Astrocyte of the cerebellum (primary cell): ENCODE results near the gene NR3C1.
A peak's percentile ranks its signal among the peaks of the same experiment; 100 is the strongest.

Experiments
- DNase-seq: peaks from one replicate; pipeline ENCODE4 v3.0.0-alpha.2; 2011; ENCODE audit warnings: low read depth
- H3K4me3 ChIP-seq: 2 replicates; pipeline ENCODE4 v1.5.1; 2011; ENCODE audit warnings: mild to moderate bottlenecking, low read depth, low read length, moderate library complexity
- CTCF ChIP-seq: IDR thresholded peaks from 2 replicates; pipeline ENCODE4 v1.5.1; 2012; ENCODE audit warnings: low read length, low read depth, moderate library complexity, mild to moderate bottlenecking; ENCODE audit errors: missing control alignments
- in situ Hi-C: cut with HindIII; loops from 2 replicates; pipeline ENCODE4 v1.10.0; 2017; ENCODE audit warnings: low sequenced_read_pairs

The NR3C1 gene

DNA sequence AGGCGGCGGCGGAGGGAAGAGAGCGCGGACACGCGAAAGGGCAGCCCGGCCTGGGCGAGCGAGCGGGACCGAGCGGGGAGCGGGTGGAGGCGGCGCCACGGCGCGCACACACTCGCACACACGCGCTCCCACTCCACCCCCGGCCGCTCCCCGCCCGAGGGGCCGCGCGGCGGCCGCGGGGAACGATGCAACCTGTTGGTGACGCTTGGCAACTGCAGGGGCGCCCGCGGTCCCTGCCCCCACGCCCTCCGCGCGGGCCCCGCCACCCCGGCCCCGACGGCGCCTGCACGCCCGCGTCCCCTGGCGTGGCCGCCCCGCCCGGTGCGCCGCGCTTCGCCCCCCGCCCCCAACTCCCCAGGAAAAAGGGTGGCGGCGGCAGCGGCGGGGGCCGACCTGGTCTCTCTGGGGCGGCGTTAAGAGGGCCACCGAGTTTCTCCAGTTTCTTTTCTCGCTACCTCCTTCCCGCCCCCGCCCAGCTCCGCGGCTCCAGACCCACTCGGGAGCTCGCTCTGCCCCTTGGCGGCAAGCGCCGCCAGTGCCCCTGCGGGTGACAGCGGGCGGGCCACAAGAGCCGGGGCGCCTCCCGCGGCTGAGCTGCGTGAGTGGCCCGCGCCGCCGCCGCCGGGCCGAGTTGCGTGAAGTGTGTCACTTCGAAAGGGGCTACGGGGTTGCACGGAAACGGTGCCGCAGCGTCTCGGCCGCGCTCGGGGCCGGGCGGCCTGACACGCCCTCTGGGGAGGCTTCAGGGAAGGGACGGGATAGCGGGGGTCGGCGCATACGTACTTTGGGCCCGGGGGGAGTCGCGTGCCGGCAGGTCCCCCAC is at the start of gene NR3C1:
NR3C1 (minus strand) TSS at position 94 of the 823 bp plus-strand sequence. CDS start 2,847 bp downstream, outside the sequence.
- TF ChIP-seq CTCF: peak; percentile 35
- peak within 1 kb of the TSS; percentile 82 for H3K4me3 ChIP-seq
- in situ Hi-C loops: no loop called here
- peak; percentile 53 for DNase-seq

GRCh38 chr5:143449772-143450171 is 46.3 kb upstream of the NR3C1 start:
- DNase-seq: no peak
- TF ChIP-seq CTCF: no peak
- no peak overlapping the region for H3K4me3 ChIP-seq
- in situ Hi-C loops: no loop called here

DNA sequence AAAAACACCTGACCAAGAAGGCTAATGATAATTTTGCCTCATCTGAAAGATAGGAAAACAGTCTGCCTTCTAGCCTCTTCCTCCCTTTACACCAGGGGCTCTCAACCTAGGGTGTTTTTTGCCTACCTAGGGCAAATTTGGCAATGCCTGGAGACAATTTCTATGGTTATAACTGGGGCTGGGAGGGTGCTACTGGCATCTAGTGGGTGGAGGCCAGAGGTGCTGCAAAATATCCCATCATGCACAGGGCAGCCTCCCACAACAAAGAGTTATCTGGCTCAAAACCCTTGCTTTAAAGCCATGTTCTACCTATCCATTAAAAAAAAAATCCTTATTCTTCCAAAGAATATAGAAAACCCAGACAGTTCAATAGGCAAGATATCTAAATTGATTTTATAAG is 45.0 kb upstream of the NR3C1 start:
- in situ Hi-C loops: no loop called here
- no peak overlapping the region for H3K4me3 ChIP-seq
- TF ChIP-seq CTCF: no peak
- DNase-seq: no peak

- H3K4me3 ChIP-seq: no peak overlapping the region
- no peak for DNase-seq
- TF ChIP-seq CTCF: no peak
- in situ Hi-C loops: no loop called here
These were observed 44.5 kb upstream of the NR3C1 start for GRCh38 chr5:143447983-143448382.

GRCh38 chr5:143446535-143447226 is 43.2 kb upstream of the NR3C1 start:
- no peak for TF ChIP-seq CTCF
- in situ Hi-C loops: no loop called here
- H3K4me3 ChIP-seq: no peak overlapping the region
- DNase-seq: no peak

DNA sequence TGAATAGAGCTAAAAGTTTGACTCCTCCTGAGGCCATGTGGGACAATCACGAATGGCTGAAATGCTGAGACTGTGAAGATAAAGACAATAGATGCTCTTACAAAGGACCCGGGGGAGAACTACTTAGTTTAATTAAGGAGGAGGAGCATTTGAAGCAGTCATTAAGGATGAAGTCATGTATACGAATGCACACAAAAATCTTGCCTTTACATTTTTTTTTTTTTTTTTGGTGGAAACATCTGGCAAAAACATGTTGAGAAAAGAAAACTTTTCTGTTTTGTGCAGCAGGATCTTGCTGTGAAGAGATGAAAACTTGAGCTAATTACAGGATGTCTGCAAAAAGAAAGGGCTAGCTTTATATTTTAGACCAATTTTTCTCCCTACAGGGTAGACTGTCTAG is 42.3 kb upstream of the NR3C1 start:
- in situ Hi-C loops: no loop called here
- no peak overlapping the region for H3K4me3 ChIP-seq
- DNase-seq: no peak
- TF ChIP-seq CTCF: no peak
